NCI-H1930 (cell line): ENCODE measurements around the gene PDGFRB.

Source experiments
- DNase-seq, 2 experiments: peaks; one replicate each; lab custom pipeline; 2025; lab: John Stamatoyannopoulos, UW

The PDGFRB gene

GRCh38 chr5:150065886-150066285 is 89.8 kb downstream of the PDGFRB start:
- no peak for DNase-seq

GRCh38 chr5:150065346-150065745 is 90.3 kb downstream of the PDGFRB start:
- DNase-seq: no peak

- no peak for DNase-seq
Measured at GRCh38 chr5:150064681-150065220, 90.9 kb downstream of the PDGFRB start.
